HepG2 (cell line): Measurements from ENCODE around the gene URAD. TPM values are rescaled to one million over a fixed set of nuclear protein-coding genes. Genes with fewer than 3 reads are reported as not detected.
A peak's percentile ranks its signal among the peaks of the same experiment; 100 is the strongest.

ENCODE experiments used
- ARNTL ChIP-seq: sonication (generic); formaldehyde crosslinking; IDR thresholded peaks from 2 replicates; pipeline ENCODE4 v1.4.0; 2020; ENCODE audit warnings: mild to moderate bottlenecking, missing genetic modification reagents
- CEBPB ChIP-seq: IDR thresholded peaks from 2 replicates; pipeline ENCODE4 v1.6.1; 2011; ENCODE audit warnings: low read depth, low read length, improper control_type of control experiment, borderline replicate concordance
- DPF2 ChIP-seq: sonication (generic); formaldehyde crosslinking; IDR thresholded peaks from 2 replicates; pipeline ENCODE4 v1.4.0; 2020; ENCODE audit warnings: mild to moderate bottlenecking, low read depth, missing genetic modification reagents, borderline replicate concordance
- FOSL2 ChIP-seq: sonication (generic); formaldehyde crosslinking; IDR thresholded peaks from 2 replicates; pipeline ENCODE4 v1.4.0; 2020; ENCODE audit warnings: missing genetic modification reagents
- HNRNPLL ChIP-seq: fragments of 200-400 bp; formaldehyde crosslinking; IDR thresholded peaks from 2 replicates; pipeline ENCODE4 v1.6.1; 2017; ENCODE audit warnings: mild to moderate bottlenecking, low read depth, low read length; ENCODE audit not compliant: poor library complexity, severe bottlenecking
- KAT8 ChIP-seq: IDR thresholded peaks from 2 replicates; pipeline ENCODE4 v1.6.1; 2016; ENCODE audit warnings: missing genetic modification reagents, missing compliant biosample characterization
- MEIS1 ChIP-seq: sonication (generic); formaldehyde crosslinking; IDR thresholded peaks from 2 replicates; pipeline ENCODE4 v1.9.0; 2021; ENCODE audit warnings: mild to moderate bottlenecking, missing genetic modification reagents, moderate library complexity, borderline replicate concordance
- MIER2 ChIP-seq: IDR thresholded peaks from 2 replicates; pipeline ENCODE4 v1.6.1; 2016; ENCODE audit warnings: missing biosample characterization, missing genetic modification reagents
- PPARG ChIP-seq: conservative IDR thresholded peaks from 2 replicates; pipeline ENCODE4 v1.6.1; 2016; ENCODE audit warnings: missing biosample characterization, missing genetic modification reagents
- TBX2 ChIP-seq: sonication (generic); formaldehyde crosslinking; IDR thresholded peaks from 2 replicates; pipeline ENCODE4 v1.5.0; 2020; ENCODE audit warnings: missing genetic modification reagents, mild to moderate bottlenecking, borderline replicate concordance
- ZNF121 ChIP-seq: sonication (generic); formaldehyde crosslinking; IDR thresholded peaks from 2 replicates; pipeline ENCODE4 v1.5.0; 2020; ENCODE audit warnings: mild to moderate bottlenecking, missing genetic modification reagents
- ZNF468 ChIP-seq: sonication (generic); formaldehyde crosslinking; IDR thresholded peaks from 2 replicates; pipeline ENCODE4 v1.8.0; 2022; ENCODE audit warnings: mild to moderate bottlenecking, moderate library complexity, missing genetic modification reagents
- ZNF605 ChIP-seq: sonication (generic); formaldehyde crosslinking; IDR thresholded peaks from 2 replicates; pipeline ENCODE4 v1.8.0; 2022; ENCODE audit warnings: mild to moderate bottlenecking, missing genetic modification reagents
- ZNF883 ChIP-seq: sonication (generic); formaldehyde crosslinking; IDR thresholded peaks from 2 replicates; pipeline ENCODE4 v1.5.1; 2020; ENCODE audit warnings: mild to moderate bottlenecking, missing genetic modification reagents; ENCODE audit errors: not compliant biosample characterization
- polyA plus RNA-seq, 8 experiments: library from polyadenylated mRNA; depleted of rRNA in 3 of 8; stranded (reverse) in 7 of 8; unstranded in 1 of 8; fragments of >200 nt; fragmentation: Illumina TruSeq in 4 of 8; extraction: Trizol in 4 of 8; gene quantifications; 2 replicates each; pipeline versions ENCODE4 v1.2.1 to v1.2.3, GENCODE V29; 2011 to 2016; ENCODE audit warnings: low read depth in 4 of 8, missing spikeins in 1 of 8, mixed read lengths in 1 of 8; ENCODE audit not compliant: insufficient read depth in 1 of 8
- total RNA-seq, 5 experiments: library from RNA; depleted of rRNA; stranded (reverse); fragments of >200 nt; fragmentation: Illumina TruSeq; extraction: Trizol; gene quantifications; 2 replicates each; pipeline ENCODE4 v1.2.3, GENCODE V29; 2016; ENCODE audit warnings: low read depth in 1 of 5
- TF ChIP-seq, protein P1 (sequence below): sonication (generic); formaldehyde crosslinking; IDR thresholded peaks from 2 replicates; pipeline ENCODE4 v1.4.0; 2020; ENCODE audit warnings: mild to moderate bottlenecking, missing genetic modification reagents
- TF ChIP-seq, protein P2 (sequence below): IDR thresholded peaks from 2 replicates; pipeline ENCODE4 v1.6.1; 2012; ENCODE audit warnings: low read depth, low read length, improper control_type of control experiment
- TF ChIP-seq, protein P3 (sequence below): sonication (generic); formaldehyde crosslinking; IDR thresholded peaks from 2 replicates; pipeline ENCODE4 v1.9.0; 2022; ENCODE audit warnings: low read depth, missing genetic modification reagents
- TF ChIP-seq, protein P4 (sequence below): sonication (generic); formaldehyde crosslinking; IDR thresholded peaks from 2 replicates; pipeline ENCODE4 v1.8.0; 2022; ENCODE audit warnings: missing genetic modification reagents, mild to moderate bottlenecking, borderline replicate concordance

URAD gene
- total and polyA plus RNA-seq, 2 of the 13 experiments (the other 11 are each of a cell fraction or from before 2014, with no cell fraction given) = not detected

DNA sequence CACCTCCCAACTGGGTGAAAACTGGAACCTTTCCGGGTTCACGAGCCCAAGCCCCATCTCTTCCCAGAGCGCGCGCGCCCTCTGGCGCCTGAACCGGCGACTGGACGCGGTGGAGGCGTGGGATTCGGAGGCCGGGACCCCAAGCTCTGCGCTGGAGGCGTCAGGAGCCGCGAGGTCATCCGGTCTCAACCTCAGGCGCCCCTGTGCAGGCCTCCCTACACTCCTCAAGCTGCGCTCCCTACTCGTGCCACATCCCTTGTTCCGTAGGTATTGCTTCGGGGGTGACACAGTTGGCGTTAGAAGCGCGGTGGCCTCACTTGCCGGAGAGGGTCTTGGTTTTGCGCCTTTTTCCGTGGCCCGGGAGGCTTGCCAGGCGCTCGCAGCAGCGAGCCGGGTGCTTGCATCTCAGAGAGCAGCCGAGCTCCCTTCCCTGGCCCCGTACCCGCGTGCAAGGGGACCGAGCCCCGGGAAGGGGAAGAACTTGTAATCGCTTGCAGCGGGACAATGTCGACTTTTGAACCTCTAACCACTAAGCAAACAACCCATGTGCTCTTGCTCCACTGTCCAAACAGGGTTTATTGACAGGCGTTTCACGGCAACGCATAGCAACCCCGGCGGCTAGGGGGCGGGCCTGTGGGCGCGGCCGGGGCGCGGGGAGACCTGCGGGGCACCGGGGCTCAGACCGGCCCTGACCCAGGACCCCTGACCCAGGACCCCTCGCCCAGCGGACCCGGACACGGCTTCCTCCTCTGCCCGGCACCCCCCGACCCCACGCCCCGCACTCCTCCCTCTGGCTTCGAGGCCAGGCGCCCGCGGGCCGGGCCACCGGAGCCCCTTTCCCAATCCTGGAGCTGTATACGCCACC is 27.9 kb downstream of the URAD start (continued):
- TF ChIP-seq, protein P1, sequence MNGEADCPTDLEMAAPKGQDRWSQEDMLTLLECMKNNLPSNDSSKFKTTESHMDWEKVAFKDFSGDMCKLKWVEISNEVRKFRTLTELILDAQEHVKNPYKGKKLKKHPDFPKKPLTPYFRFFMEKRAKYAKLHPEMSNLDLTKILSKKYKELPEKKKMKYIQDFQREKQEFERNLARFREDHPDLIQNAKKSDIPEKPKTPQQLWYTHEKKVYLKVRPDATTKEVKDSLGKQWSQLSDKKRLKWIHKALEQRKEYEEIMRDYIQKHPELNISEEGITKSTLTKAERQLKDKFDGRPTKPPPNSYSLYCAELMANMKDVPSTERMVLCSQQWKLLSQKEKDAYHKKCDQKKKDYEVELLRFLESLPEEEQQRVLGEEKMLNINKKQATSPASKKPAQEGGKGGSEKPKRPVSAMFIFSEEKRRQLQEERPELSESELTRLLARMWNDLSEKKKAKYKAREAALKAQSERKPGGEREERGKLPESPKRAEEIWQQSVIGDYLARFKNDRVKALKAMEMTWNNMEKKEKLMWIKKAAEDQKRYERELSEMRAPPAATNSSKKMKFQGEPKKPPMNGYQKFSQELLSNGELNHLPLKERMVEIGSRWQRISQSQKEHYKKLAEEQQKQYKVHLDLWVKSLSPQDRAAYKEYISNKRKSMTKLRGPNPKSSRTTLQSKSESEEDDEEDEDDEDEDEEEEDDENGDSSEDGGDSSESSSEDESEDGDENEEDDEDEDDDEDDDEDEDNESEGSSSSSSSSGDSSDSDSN = peak; percentile 98
- TF ChIP-seq PPARG (0 out of 2 replicates have a peak, but pooled peaks have one; percentile 23), CEBPB (peak; percentile 92), MEIS1 (peak; percentile 72), TBX2 (CRISPR knock-in tag) (peak; percentile 94; the same call in 1 of the 2 replicates), MIER2 (CRISPR knock-in tag) (peak; percentile 64), ZNF883 (no peak), ZNF605 (CRISPR knock-in tag) (no peak), ZNF121 (CRISPR knock-in tag) (peak; percentile 39), ZNF468 (0 out of 2 replicates have a peak, but pooled peaks have one; percentile 43), KAT8 (CRISPR knock-in tag) (peak; percentile 75; the same call in 1 of the 2 replicates), DPF2 (CRISPR knock-in tag) (peak; percentile 91), ARNTL (CRISPR knock-in tag) (peak; percentile 76), HNRNPLL (peak; percentile 96), FOSL2 (CRISPR knock-in tag) (peak; percentile 62)
- TF ChIP-seq, protein P2, sequence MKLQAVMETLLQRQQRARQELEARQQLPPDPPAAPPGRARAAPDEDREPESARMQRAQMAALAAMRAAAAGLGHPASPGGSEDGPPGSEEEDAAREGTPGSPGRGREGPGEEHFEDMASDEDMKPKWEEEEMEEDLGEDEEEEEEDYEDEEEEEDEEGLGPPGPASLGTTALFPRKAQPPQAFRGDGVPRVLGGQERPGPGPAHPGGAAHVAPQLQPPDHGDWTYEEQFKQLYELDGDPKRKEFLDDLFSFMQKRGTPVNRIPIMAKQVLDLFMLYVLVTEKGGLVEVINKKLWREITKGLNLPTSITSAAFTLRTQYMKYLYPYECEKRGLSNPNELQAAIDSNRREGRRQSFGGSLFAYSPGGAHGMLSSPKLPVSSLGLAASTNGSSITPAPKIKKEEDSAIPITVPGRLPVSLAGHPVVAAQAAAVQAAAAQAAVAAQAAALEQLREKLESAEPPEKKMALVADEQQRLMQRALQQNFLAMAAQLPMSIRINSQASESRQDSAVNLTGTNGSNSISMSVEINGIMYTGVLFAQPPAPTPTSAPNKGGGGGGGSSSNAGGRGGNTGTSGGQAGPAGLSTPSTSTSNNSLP = 0 out of 2 replicates have a peak, but pooled peaks have one; percentile 18
- TF ChIP-seq, protein P3, sequence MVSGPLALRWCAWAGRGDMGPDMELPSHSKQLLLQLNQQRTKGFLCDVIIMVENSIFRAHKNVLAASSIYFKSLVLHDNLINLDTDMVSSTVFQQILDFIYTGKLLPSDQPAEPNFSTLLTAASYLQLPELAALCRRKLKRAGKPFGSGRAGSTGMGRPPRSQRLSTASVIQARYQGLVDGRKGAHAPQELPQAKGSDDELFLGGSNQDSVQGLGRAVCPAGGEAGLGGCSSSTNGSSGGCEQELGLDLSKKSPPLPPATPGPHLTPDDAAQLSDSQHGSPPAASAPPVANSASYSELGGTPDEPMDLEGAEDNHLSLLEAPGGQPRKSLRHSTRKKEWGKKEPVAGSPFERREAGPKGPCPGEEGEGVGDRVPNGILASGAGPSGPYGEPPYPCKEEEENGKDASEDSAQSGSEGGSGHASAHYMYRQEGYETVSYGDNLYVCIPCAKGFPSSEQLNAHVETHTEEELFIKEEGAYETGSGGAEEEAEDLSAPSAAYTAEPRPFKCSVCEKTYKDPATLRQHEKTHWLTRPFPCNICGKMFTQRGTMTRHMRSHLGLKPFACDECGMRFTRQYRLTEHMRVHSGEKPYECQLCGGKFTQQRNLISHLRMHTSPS (CRISPR knock-in tag) = no peak
- TF ChIP-seq, protein P4, sequence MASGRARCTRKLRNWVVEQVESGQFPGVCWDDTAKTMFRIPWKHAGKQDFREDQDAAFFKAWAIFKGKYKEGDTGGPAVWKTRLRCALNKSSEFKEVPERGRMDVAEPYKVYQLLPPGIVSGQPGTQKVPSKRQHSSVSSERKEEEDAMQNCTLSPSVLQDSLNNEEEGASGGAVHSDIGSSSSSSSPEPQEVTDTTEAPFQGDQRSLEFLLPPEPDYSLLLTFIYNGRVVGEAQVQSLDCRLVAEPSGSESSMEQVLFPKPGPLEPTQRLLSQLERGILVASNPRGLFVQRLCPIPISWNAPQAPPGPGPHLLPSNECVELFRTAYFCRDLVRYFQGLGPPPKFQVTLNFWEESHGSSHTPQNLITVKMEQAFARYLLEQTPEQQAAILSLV (CRISPR knock-in tag) = peak; percentile 90; the same call in 1 of the 2 replicates
